GM19043 (cell line): ENCODE results near the gene RIPPLY2.
"Not testable (repeated sequence)": the region's sequence is repeated elsewhere in the genome, so short reads cannot be mapped to it uniquely, and the experiment has no call there.

Experiments
- ATAC-seq: cut with Tn5 transposase; IDR thresholded peaks from one replicate; pipeline ENCODE4 v1.9.1; 2021; ENCODE audit warnings: low read depth; ENCODE audit not compliant: unreplicated experiment

RIPPLY2 gene

GRCh38 chr6:83853178-83854000 lies at the start of gene RIPPLY2:
TSS of gene RIPPLY2 (plus strand) at chr6:83853360. CDS start at chr6:83853417, 57 bp downstream.
- ATAC-seq: peak; percentile 55

GRCh38 chr6:83803492-83803891 lies 49.7 kb upstream of the RIPPLY2 start:
- not testable (repeated sequence) for ATAC-seq

GRCh38 chr6:83804886-83805285 lies 48.3 kb upstream of the RIPPLY2 start:
- no peak for ATAC-seq

- ATAC-seq: no peak
Measured at GRCh38 chr6:83808005-83808404, 45.2 kb upstream of the RIPPLY2 start.

- no peak for ATAC-seq
Measured at GRCh38 chr6:83808926-83809325, 44.2 kb upstream of the RIPPLY2 start.

- ATAC-seq: no peak
Measured at GRCh38 chr6:83812595-83812994, 40.6 kb upstream of the RIPPLY2 start.

GRCh38 chr6:83815631-83816272 lies 37.4 kb upstream of the RIPPLY2 start:
- ATAC-seq: no peak

- ATAC-seq: no peak
Measured at GRCh38 chr6:83822629-83823169, 30.5 kb upstream of the RIPPLY2 start.

- no peak for ATAC-seq
Measured at GRCh38 chr6:83824388-83824801, 28.8 kb upstream of the RIPPLY2 start.

- ATAC-seq: no peak
Measured at GRCh38 chr6:83824831-83825230, 28.3 kb upstream of the RIPPLY2 start.

- no peak for ATAC-seq
Measured at GRCh38 chr6:83827050-83827449, 26.1 kb upstream of the RIPPLY2 start.

GRCh38 chr6:83838727-83839126 lies 14.4 kb upstream of the RIPPLY2 start:
- ATAC-seq: no peak

GRCh38 chr6:83844170-83844569 lies 9.0 kb upstream of the RIPPLY2 start:
- no peak for ATAC-seq

GRCh38 chr6:83846291-83846690 lies 6.9 kb upstream of the RIPPLY2 start:
- no peak for ATAC-seq

- ATAC-seq: peak; percentile 74
Measured at GRCh38 chr6:83847179-83847578, 6.0 kb upstream of the RIPPLY2 start.

- ATAC-seq: no peak
Measured at GRCh38 chr6:83849127-83849526, 4.0 kb upstream of the RIPPLY2 start.

- no peak for ATAC-seq
Measured at GRCh38 chr6:83849610-83850009, 3.5 kb upstream of the RIPPLY2 start.

- no peak for ATAC-seq
Measured at GRCh38 chr6:83852528-83853177, 507 bp upstream of the RIPPLY2 start.

GRCh38 chr6:83854001-83854501 lies 891 bp downstream of the RIPPLY2 start:
- ATAC-seq: no peak

- ATAC-seq: no peak
Measured at GRCh38 chr6:83854766-83855165, 1.6 kb downstream of the RIPPLY2 start.
